Cortex of kidney (tissue), 1 donor: ENCODE measurements around the gene GMCL2.

ENCODE experiments used
- DNase-seq: peaks from one replicate; lab custom pipeline; 2025; lab: John Stamatoyannopoulos, UW

GMCL2 gene

DNA sequence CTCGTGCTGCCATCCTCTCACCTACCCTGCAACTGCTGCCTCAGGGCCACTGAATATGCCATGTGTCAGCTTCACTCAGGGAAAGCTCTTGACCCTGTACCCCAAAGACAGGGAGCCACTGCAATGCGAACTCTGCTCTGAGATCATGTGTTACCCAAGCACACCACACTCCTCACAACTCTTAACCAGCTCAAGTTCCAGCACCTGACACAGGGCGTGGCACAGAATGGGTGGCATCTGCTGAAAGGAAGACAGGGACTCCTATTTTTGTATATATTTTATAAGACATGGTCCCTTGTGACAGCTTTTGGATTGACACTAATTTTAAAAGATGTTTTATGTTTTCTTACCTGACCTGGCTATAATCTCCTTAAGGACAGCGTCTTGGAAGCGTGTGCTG lies 34.7 kb upstream of the GMCL2 start:
- DNase-seq, result no peak

DNA sequence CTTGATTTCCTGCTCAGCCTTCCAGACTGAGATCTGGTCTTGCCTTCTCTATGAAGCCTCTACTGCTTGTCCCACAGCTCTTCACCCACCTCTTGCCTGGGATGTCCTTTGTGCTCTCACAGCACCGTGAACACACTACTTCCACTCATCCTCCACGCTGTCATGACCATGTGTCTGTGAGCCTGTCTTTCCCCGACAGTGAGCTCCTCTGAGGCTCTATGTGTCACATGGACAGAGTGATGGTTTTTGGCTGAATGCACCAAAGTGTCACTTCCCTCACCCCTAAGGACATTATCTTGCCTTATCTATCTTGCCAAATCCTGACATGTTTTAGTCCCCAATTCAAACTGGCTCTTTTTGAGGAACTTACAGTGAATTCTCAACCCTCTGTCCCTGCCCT lies 34.1 kb upstream of the GMCL2 start:
- DNase-seq, result no peak

DNA sequence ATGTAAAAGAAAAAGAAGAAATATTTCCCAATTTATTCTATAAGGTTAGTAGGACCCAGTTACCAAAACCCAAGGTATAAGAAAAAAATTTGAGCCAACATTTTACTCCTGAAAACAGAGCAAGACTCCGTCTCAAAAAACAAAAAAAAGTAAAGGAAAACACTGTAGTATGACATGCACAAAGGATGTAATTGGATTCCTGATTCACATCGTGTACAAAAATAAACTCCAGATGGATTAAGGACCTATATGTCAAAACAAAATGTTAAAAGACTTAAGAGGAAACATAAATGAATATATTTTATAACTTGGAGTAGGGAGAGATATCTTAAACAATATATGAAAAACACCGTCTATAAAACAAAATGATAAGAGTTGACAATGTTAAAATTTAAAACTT lies 31.7 kb upstream of the GMCL2 start:
- DNase-seq, result no peak

- DNase-seq, result no peak
Observed at GRCh38 chr5:178218237-178218776, 31.1 kb upstream of the GMCL2 start.

GRCh38 chr5:178216779-178217178 lies 29.6 kb upstream of the GMCL2 start:
- no peak for DNase-seq

GRCh38 chr5:178216088-178216534 lies 28.9 kb upstream of the GMCL2 start:
- DNase-seq, result no peak

DNA sequence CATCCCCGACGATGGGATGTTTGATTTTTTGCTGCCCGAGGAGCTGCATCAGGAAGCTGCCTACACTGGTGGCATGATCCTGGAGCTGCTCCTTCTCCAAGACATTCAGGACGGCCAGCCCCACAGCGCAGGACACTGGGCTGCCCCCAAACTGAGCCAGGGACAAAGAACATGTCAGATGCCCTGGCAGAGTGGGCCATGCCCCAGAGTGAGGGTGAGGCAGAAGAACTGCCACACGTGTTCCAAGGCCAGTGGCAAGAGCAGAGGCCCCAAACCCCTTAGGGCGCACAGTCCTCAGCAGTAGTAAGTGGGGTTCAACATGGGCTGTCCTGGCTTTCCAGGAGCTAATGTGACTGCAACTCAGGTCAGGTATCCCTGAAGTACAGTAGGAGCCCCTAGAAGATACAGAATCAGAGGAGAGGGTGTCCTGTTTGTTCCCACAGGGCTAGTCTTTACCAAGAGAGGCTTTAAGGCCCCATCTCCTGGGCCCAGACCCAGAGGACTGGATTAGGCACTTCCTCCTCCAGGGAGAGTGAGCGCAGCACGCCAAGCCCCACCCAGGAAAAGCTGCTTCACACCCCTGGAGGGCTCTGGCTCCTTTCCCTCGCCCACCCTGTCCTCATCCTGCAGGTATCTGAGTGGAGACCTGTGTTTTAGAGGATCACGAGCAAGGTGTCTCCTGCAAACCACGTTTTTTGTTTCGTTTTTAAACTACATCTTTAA lies 28.3 kb upstream of the GMCL2 start:
- DNase-seq, result no peak

DNA sequence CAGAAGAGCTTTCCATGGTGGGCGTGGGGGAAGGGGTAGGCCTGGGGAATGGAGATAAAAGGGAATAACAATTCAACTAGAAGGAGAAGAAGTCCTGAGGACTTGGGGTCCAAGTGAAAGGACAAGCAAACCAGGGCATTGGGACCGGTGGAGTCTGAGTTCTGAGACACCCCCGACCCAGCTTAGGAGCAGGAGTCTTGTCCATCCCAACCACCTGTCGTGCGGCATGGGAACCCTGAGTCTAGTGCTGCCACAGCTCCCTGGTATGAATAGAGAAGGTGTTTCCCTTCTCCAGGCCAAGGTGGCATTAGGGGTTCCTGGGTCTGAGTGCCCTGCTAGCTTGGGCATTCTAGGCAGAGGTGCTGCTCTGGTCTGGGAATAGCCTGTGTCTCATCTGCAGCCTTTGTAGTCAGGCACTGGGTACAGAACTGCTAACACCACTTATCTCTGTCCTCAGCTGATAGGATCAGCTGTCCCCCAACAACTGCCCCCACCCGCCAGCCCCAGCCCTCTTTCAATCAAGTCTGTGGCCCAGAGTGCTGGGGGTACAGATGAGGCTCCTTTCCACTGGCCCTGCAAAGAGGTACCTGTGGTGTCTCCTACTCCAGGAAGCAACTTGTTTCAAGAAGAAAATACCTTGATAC lies 27.1 kb upstream of the GMCL2 start:
- DNase-seq, result no peak

GRCh38 chr5:178213748-178214151 lies 26.6 kb upstream of the GMCL2 start:
- no peak for DNase-seq

- DNase-seq, result no peak
Observed at GRCh38 chr5:178213003-178213461, 25.9 kb upstream of the GMCL2 start.

DNA sequence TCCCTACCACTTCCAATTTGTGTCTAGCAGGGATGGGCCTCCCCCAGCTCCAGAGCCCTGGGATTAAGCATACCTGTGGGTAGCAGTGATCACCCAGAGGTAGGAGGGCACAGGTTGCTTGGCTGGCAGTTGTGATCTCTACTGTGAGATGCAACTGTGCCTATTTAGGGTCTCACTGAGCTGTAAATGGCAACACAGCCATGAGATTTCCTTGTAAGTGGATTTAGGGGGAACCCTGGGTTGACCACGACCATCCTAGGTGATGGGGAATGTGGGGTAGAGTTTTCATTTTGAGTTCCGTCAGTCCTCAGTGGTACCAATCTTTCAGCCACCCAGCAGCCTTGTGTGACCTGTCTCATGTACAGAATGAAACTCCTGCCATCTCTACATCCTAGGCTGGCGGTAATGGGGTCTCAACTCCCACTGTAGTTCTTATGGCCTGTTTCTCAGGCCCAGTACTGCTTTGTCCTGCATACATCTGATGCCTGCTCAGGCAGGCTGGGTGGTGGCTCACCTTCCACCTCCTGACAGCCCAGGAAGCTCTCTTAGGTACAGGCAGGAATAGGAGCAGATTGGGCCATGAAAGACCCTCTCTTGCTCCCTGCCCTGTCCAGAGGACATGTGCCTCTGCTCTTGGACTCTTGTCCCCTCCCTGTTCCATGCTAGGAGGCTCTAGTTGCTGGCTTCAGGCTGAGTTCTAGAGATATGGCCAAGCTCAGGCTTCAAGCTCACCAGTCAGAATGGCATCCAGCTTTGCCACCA lies 25.3 kb upstream of the GMCL2 start:
- no peak for DNase-seq

GRCh38 chr5:178211095-178212048 lies 24.2 kb upstream of the GMCL2 start:
- no peak for DNase-seq

- DNase-seq, result no peak
Observed at GRCh38 chr5:178210686-178211085, 23.5 kb upstream of the GMCL2 start.

- DNase-seq, result no peak
Observed at GRCh38 chr5:178210073-178210535, 22.9 kb upstream of the GMCL2 start.

DNA sequence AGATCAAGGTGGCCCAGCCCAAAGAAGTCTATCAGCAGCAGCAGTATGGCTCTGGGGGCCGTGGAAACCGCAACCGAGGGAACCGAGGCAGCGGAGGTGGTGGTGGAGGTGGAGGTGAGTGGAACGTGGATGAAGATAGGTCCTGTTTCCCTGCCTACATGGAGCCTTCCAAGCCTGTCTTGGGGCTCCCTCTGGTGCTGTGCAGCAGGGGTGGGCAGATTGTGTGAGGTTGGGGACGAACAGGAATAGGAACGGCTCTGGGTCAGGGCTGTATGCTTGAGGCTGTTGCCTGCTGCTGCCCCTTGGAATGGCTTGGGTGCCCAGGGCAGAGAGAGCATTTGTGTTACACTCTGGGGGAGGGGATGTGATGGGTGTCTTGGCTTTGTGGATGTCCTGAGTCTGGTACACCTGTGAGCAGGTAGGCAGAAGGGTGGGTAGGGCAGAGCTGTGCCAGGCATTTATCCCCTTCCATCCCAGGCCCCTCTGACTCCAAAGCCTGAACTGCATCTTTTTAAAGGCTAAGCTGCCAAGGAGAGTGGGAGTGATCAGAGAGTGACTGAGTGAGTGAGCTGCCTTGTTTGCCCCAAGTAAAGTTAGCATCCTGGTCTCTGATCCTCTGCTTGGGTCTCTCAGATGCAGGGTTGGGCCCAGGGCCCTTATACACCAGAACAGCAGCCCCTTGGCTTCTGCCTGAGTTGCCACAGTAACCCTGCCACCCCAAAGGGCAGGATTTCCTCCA lies 22.3 kb upstream of the GMCL2 start:
- no peak for DNase-seq

DNA sequence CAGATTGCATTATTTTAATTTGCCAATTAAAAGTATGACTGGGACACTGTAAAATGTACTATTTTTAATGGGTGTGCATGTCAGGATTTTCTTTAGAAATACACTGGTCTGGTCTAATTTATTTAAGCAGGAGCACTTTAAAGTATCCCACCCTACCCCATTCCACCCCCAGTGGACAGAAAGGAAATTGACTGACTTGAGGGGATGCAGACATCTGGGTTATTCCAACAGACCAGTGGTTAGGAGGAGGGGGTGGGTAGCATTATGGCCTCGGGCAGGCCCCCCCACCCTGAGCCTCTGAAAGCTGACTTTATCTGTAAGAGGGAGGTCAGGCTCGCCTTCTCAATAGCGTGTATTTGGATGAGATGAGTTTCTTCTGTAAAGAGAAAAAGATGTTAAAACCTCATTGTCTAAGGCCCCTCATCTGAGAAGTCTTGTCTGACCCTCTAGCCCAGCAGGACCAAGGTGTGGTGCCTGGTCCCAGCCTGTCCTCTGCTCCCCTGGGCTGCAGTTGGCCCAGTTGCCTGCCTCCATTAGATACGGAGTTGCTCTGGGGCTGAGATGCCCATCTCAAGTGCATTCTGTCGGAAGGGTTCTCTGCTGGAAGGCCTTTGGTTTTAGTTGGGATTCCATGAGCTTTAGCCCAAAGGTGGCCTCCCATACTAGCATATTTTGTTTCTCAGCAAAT lies 21.5 kb upstream of the GMCL2 start:
- DNase-seq, result no peak

- no peak for DNase-seq
Observed at GRCh38 chr5:178207917-178208280, 20.7 kb upstream of the GMCL2 start.

DNA sequence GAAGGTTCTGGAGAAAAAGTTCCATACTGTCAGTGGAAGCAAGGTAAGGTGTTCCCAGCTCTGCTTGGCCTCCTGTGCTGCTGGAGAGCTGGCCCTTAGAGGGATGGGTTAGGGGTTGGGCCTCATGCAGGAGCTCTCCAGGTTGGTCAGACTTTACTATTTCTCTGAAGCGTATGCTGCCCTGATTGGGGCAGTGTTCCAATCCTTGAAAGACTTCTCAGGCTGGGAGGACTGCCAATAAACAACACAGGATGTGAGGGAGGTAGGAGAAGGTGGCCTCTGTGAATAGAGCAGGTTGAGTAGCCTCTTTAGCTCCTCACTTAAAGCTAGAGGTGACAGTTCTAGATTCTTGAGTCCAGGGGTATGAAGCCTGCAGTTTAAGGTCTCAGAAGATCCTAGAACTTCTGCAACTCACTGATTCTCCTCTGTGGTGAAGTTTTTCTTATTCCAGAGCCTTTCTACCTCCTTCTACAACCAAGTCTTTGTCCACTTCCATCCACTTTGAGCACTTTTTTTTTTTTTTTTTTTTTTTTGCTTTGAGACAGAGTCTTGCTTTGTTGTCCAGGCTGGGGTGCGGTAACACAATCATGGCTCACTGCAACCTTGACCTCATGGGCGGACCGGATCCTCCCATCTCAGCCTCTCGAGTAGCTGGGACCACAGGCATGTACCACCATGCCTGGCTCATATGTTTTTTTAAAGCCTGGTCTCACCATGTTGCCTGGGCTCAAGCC lies 20.2 kb upstream of the GMCL2 start:
- DNase-seq, result no peak
